Neuronal stem cell (in vitro differentiated cells): ENCODE measurements around the gene RHOBTB3.
A peak's percentile ranks its signal among the peaks of the same experiment; 100 is the strongest.

Source experiments
- DNase-seq: peaks from one replicate; pipeline ENCODE4 v3.0.0-alpha.2; 2013; ENCODE audit warnings: low spot score
- H2AFZ ChIP-seq: one replicate; pipeline ENCODE4 v1.6.1; 2013; ENCODE audit warnings: mild to moderate bottlenecking, low read length, inconsistent platforms
- H2AK5ac ChIP-seq: 2 replicates; pipeline ENCODE4 v1.6.1; 2013; ENCODE audit warnings: low read depth, mild to moderate bottlenecking, inconsistent platforms, low read length, moderate library complexity, mixed read lengths
- H2BK120ac ChIP-seq: 2 replicates; pipeline ENCODE4 v1.6.1; 2013; ENCODE audit warnings: low read depth, mild to moderate bottlenecking, inconsistent platforms, low read length, moderate library complexity, mixed read lengths
- H2BK12ac ChIP-seq: one replicate; pipeline ENCODE4 v1.6.1; 2013; ENCODE audit warnings: low read length, inconsistent platforms
- H2BK15ac ChIP-seq: 2 replicates; pipeline ENCODE4 v1.6.1; 2013; ENCODE audit warnings: mild to moderate bottlenecking, low read length, inconsistent platforms, mixed read lengths
- H2BK5ac ChIP-seq: one replicate; pipeline ENCODE4 v1.6.1; 2013; ENCODE audit warnings: inconsistent platforms, mild to moderate bottlenecking, low read length, moderate library complexity
- H3K14ac ChIP-seq: one replicate; pipeline ENCODE4 v1.6.1; 2013; ENCODE audit warnings: low read length, inconsistent platforms
- H3K18ac ChIP-seq: 2 replicates; pipeline ENCODE4 v1.6.1; 2013; ENCODE audit warnings: low read length, inconsistent platforms
- H3K23ac ChIP-seq: 2 replicates; pipeline ENCODE4 v1.6.1; 2013; ENCODE audit warnings: low read depth, mild to moderate bottlenecking, mixed read lengths, low read length, inconsistent platforms; ENCODE audit not compliant: poor library complexity
- H3K27ac ChIP-seq: replicated peaks from 3 replicates; pipeline ENCODE4 v1.5.1; 2013; ENCODE audit warnings: low read length, inconsistent platforms
- H3K27me3 ChIP-seq, 3 experiments: 2 replicates each; pipeline ENCODE4 v1.6.1; 2013; ENCODE audit warnings: low read length in 3 of 3, mild to moderate bottlenecking in 2 of 3, inconsistent platforms in 1 of 3, low read depth in 1 of 3, mixed read lengths in 1 of 3, moderate library complexity in 1 of 3; ENCODE audit not compliant: control insufficient read depth in 3 of 3, insufficient read depth in 3 of 3
- H3K36me3 ChIP-seq, 2 donors: replicated peaks in 1 of 2; 2 replicates each; pipeline ENCODE4 v1.6.1; 2013; ENCODE audit warnings: low read length in 2 of 2; ENCODE audit not compliant: control insufficient read depth in 2 of 2, insufficient read depth in 2 of 2
- H3K4ac ChIP-seq: 2 replicates; pipeline ENCODE4 v1.6.1; 2013; ENCODE audit warnings: inconsistent platforms, mild to moderate bottlenecking, low read length, moderate library complexity
- H3K4me1 ChIP-seq, 2 donors: 1 replicate in 1 of 2; 2 replicates in 1 of 2; pipeline ENCODE4 v1.6.1; 2013; ENCODE audit warnings: low read length in 2 of 2, low read depth in 1 of 2; ENCODE audit not compliant: control insufficient read depth in 2 of 2, insufficient read depth in 1 of 2
- H3K4me2 ChIP-seq: one replicate; pipeline ENCODE4 v1.6.1; 2013; ENCODE audit warnings: mild to moderate bottlenecking, low read length, inconsistent platforms; ENCODE audit not compliant: insufficient read depth, poor library complexity, severe bottlenecking
- H3K4me3 ChIP-seq, 2 donors: 2 replicates each; pipeline ENCODE4 v1.5.1; 2013; ENCODE audit warnings: low read length in 2 of 2, mild to moderate bottlenecking in 2 of 2, inconsistent platforms in 1 of 2, moderate library complexity in 1 of 2
- H3K79me1 ChIP-seq: one replicate; pipeline ENCODE4 v1.6.1; 2013; ENCODE audit warnings: low read depth, mild to moderate bottlenecking, inconsistent platforms, low read length, moderate library complexity
- H3K9ac ChIP-seq: one replicate; pipeline ENCODE4 v1.6.1; 2013; ENCODE audit warnings: mild to moderate bottlenecking, low read depth, low read length, inconsistent platforms; ENCODE audit not compliant: poor library complexity
- H3K9me3 ChIP-seq, 2 donors: replicated peaks in 1 of 2; 2 replicates each; pipeline versions ENCODE3 to v1.6.1; 2013; ENCODE audit warnings: low read length in 2 of 2, mild to moderate bottlenecking in 2 of 2, inconsistent platforms in 1 of 2, low read depth in 1 of 2, mixed read lengths in 1 of 2, moderate library complexity in 1 of 2; ENCODE audit not compliant: control insufficient read depth in 2 of 2, insufficient read depth in 1 of 2
- H4K8ac ChIP-seq: one replicate; pipeline ENCODE4 v1.6.1; 2013; ENCODE audit warnings: low read depth, mild to moderate bottlenecking, inconsistent platforms, low read length, moderate library complexity
- H4K91ac ChIP-seq: one replicate; pipeline ENCODE4 v1.6.1; 2013; ENCODE audit warnings: low read length, low read depth, mild to moderate bottlenecking, inconsistent platforms; ENCODE audit not compliant: poor library complexity
- WGBS, 2 donors: extraction: QIAGEN DNeasy Blood & Tissue Kit; methylation state at CpG; one replicate each; pipeline ENCODE4 v1.1.7; 2013; ENCODE audit warnings: missing lambda C conversion rate in 2 of 2, mixed read lengths in 1 of 2; ENCODE audit not compliant: insufficient read length in 2 of 2, insufficient replicate concordance in 1 of 2; ENCODE audit errors: extremely low coverage in 2 of 2; 5-methylcytosine and 5-hydroxymethylcytosine counted together

Gene RHOBTB3

DNA sequence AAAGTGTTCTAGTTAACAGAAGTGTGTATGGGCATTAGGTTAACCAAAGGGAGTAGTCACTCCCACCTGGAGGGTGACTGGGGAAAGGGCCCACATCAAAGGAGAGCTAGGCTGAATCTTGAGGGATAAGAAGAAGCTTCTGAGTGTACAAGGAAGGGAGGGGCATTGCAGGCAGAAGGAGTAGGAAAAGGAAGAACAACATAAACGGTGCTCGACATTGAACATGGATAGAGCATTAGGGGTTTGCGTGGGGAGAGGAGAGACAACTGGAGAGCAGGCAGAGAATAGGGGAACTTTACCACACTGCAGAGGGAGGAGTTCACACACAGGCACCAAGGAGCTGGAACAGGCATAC lies 96.7 kb downstream of the RHOBTB3 start:
- Histone ChIP-seq H3K27ac (no peak overlapping the region), H3K18ac (no peak overlapping the region), H3K9ac (no peak overlapping the region), H2BK120ac (no peak overlapping the region), H3K4me1 (peaks cover 5 to 14% of the 10 kb centered on the region in 2 donors), H2BK5ac (no peak overlapping the region), H2AK5ac (no peak overlapping the region), H4K91ac (no peak overlapping the region), H3K36me3 (no peaks in the 10 kb centered on the region), H3K4me3 (no peak overlapping the region), H3K79me1 (no peaks in the 10 kb centered on the region), H3K23ac (no peak overlapping the region), H3K9me3 (no peaks in the 10 kb centered on the region), H3K14ac (no peak overlapping the region), H3K4me2 (no peak overlapping the region), H2AFZ (no peak overlapping the region), H3K4ac (no peak overlapping the region), H4K8ac (no peak overlapping the region), H3K27me3 (peaks cover 0 to 11% (median 0%) of the 10 kb centered on the region in 3 experiments), H2BK12ac (no peak overlapping the region), H2BK15ac (no peak overlapping the region)
- DNase-seq: no peak
- WGBS, 2 donors: no CpG with 5 or more reads among the region's 3 CpGs

DNA sequence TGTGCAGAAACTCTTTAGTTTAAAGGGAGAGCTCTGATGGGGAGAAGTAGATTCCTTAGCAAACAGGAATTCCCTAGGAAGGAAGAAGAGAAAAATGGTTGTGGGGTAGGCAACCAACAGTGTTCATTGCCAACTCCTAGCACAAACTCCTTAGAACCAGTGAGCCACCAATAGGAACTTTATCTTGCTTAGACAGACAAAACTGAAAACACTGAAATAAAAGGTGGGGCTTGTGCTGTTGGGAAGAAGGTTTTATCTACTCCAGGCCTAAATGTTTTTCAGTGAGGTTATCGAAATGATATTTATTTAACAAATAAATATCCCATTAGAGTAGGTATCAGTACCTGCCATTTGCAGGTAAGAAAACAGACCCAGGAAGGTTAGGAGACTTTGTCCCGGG lies 99.1 kb downstream of the RHOBTB3 start:
- Histone ChIP-seq H2AFZ (no peak overlapping the region), H3K14ac (no peak overlapping the region), H3K27me3 (peaks cover 0 to 11% (median 0%) of the 10 kb centered on the region in 3 experiments), H2AK5ac (no peak overlapping the region), H3K4me2 (no peak overlapping the region), H4K8ac (no peak overlapping the region), H2BK120ac (no peak overlapping the region), H3K4ac (no peak overlapping the region), H3K4me1 (no peaks in the 10 kb centered on the region), H3K27ac (no peak overlapping the region), H3K36me3 (no peaks in the 10 kb centered on the region), H4K91ac (no peak overlapping the region), H2BK15ac (no peak overlapping the region), H3K4me3 (no peak overlapping the region), H2BK5ac (no peak overlapping the region), H3K18ac (no peak overlapping the region), H3K23ac (no peak overlapping the region), H3K9ac (no peak overlapping the region), H2BK12ac (no peak overlapping the region), H3K79me1 (no peaks in the 10 kb centered on the region), H3K9me3 (no peaks in the 10 kb centered on the region)
- WGBS, 2 donors: no CpG with 5 or more reads among the region's 2 CpGs
- DNase-seq: no peak

DNA sequence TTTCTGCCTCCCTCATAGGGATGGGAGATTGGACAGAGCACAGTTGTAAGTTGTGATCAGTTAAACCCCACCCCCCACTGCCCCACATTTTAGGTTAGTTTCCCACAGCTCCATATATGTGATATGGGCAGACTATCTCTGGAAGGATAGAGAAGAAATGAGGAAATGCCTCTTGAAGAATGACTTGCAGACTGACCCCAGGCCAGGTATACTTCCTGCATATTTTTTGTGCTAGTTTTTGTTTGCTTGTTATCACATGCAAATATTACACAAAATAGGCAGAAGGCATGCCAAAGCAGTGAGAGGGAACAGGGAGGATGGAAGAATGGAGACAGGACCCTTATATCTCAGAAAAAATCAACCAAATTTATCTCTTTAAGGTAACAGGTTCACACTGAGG lies 101.5 kb downstream of the RHOBTB3 start:
- Histone ChIP-seq H2BK12ac (no peak overlapping the region), H3K79me1 (no peaks in the 10 kb centered on the region), H3K36me3 (no peaks in the 10 kb centered on the region), H3K4me1 (no peaks in the 10 kb centered on the region), H2BK15ac (no peak overlapping the region), H3K9ac (no peak overlapping the region), H3K23ac (no peak overlapping the region), H3K4me2 (no peak overlapping the region), H3K27me3 (peaks cover 0 to 14% (median 0%) of the 10 kb centered on the region in 3 experiments), H4K8ac (no peak overlapping the region), H2BK120ac (no peak overlapping the region), H3K18ac (no peak overlapping the region), H3K4ac (no peak overlapping the region), H2AFZ (no peak overlapping the region), H2BK5ac (no peak overlapping the region), H2AK5ac (no peak overlapping the region), H3K9me3 (no peaks in the 10 kb centered on the region), H3K4me3 (no peak overlapping the region), H4K91ac (no peak overlapping the region), H3K14ac (no peak overlapping the region), H3K27ac (no peak overlapping the region)
- no peak for DNase-seq

DNA sequence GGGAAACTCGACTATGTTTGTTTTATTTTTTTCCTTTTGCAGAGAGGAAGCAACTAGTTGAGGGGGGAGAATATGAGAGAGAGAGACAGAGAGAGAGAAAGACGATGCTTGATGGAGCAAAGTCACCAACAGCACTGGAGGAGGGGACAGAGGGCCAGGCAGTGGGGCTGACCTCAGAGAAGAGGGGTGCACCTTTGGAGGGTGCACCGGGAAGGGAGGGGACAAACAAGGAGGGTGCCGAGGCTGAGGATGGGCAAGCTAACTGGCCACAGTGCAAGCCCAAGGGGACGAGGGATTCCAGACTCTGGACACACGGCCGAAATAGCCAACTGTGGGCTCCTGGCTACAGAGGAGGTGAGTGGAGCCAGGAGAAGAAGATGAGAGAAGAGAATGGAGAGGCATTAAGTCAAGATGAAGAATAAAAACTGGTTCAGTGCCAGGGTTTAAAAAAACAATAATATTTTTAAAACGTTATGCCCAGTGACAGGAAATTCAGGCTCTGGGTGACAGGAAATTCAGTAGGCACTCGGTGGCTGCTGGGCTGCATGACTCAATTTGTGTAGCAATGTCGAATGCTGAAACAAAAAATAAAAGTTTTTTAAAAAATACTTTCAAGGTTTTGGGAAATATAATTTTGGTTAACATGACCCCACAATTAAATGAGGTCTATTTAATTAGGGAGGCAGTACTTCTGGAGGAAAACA lies 104.7 kb downstream of the RHOBTB3 start:
- Histone ChIP-seq H3K23ac (no peak overlapping the region), H4K91ac (no peak overlapping the region), H3K14ac (no peak overlapping the region), H3K4ac (no peak overlapping the region), H3K4me3 (no peak overlapping the region), H2AK5ac (no peak overlapping the region), H3K18ac (no peak overlapping the region), H2AFZ (no peak overlapping the region), H3K36me3 (no peaks in the 10 kb centered on the region), H3K4me1 (no peaks in the 10 kb centered on the region), H3K27ac (no peak overlapping the region), H3K4me2 (no peak overlapping the region), H3K79me1 (no peaks in the 10 kb centered on the region), H2BK15ac (no peak overlapping the region), H3K27me3 (peaks cover 0 to 10% (median 0%) of the 10 kb centered on the region in 3 experiments), H2BK120ac (no peak overlapping the region), H2BK5ac (no peak overlapping the region), H2BK12ac (no peak overlapping the region), H4K8ac (no peak overlapping the region), H3K9ac (peak overlapping the region; percentile 71), H3K9me3 (no peaks in the 10 kb centered on the region)
- no peak for DNase-seq
- no CpG with 5 or more reads among the region's 10 CpGs for WGBS, 2 donors
